ENCODE results near the gene SELENBP1.

Gene SELENBP1

GRCh38 chr1:151372058-151372934, at the start of gene SELENBP1:
TSS of gene SELENBP1 (minus strand) at chr1:151372705. CDS start at chr1:151372641, 64 bp downstream.
- TF ChIP-seq CTCF (IDR thresholded peaks at IDR 0.05) = no peak

- no peak for TF ChIP-seq CTCF (IDR thresholded peaks at IDR 0.05)
Observed at GRCh38 chr1:151419819-151420218, 47.3 kb upstream of the SELENBP1 start.

- TF ChIP-seq CTCF (IDR thresholded peaks at IDR 0.05) = no peak
Observed at GRCh38 chr1:151418081-151418480, 45.6 kb upstream of the SELENBP1 start.

GRCh38 chr1:151416231-151416630, 43.7 kb upstream of the SELENBP1 start:
- no peak for TF ChIP-seq CTCF (IDR thresholded peaks at IDR 0.05)

GRCh38 chr1:151411884-151412283, 39.4 kb upstream of the SELENBP1 start:
- TF ChIP-seq CTCF (IDR thresholded peaks at IDR 0.05) = no peak

GRCh38 chr1:151408891-151409290, 36.4 kb upstream of the SELENBP1 start:
- TF ChIP-seq CTCF (IDR thresholded peaks at IDR 0.05) = no peak

GRCh38 chr1:151407304-151407703, 34.8 kb upstream of the SELENBP1 start:
- no peak for TF ChIP-seq CTCF (IDR thresholded peaks at IDR 0.05)
